ENCODE data around the gene DIAPH2. TPM values are rescaled to one million over a fixed set of nuclear protein-coding genes. Genes with fewer than 3 reads are reported as not detected.

DIAPH2 gene
- total RNA-seq, 6 experiments from 2014 or later, result 10.1 to 13.5 (median 11.6) TPM

- Mint-ChIP-seq H3K27ac (no peak overlapping the region), H3K9me3 (peaks cover 16% of the 10 kb centered on the region)
Measured at GRCh38 chrX:97525981-97526380, 841.3 kb downstream of the DIAPH2 start.

GRCh38 chrX:97527725-97528124, 843.1 kb downstream of the DIAPH2 start:
- H3K27ac Mint-ChIP-seq, result no peak overlapping the region
- peaks cover 18% of the 10 kb centered on the region for H3K9me3 Mint-ChIP-seq
- H3K4me1 Mint-ChIP-seq (ENCODE audit: low read depth), result peaks cover 33% of the 10 kb centered on the region
- DNase-seq, result no peak
- no peak overlapping the region for H3K4me3 Mint-ChIP-seq
- no peak for TF ChIP-seq CTCF (IDR thresholded peaks at IDR 0.05)
- peaks cover 14% of the 10 kb centered on the region for H3K36me3 Mint-ChIP-seq (ENCODE audit: low read depth)
- no peaks in the 10 kb centered on the region for H3K27me3 Mint-ChIP-seq (ENCODE audit: insufficient read depth)

More at GRCh38 chrX:97525981-97526380, 841.3 kb downstream of the DIAPH2 start:
- no peak for DNase-seq
- no peak for TF ChIP-seq CTCF (IDR thresholded peaks at IDR 0.05)
- Mint-ChIP-seq H3K27me3 (ENCODE audit: insufficient read depth) (no peaks in the 10 kb centered on the region), H3K4me3 (no peak overlapping the region), H3K4me1 (ENCODE audit: low read depth) (peaks cover 33% of the 10 kb centered on the region), H3K36me3 (ENCODE audit: low read depth) (peaks cover 12% of the 10 kb centered on the region)

GRCh38 chrX:97529536-97530200, 845.0 kb downstream of the DIAPH2 start:
- no peak for DNase-seq
- no peaks in the 10 kb centered on the region for H3K27me3 Mint-ChIP-seq (ENCODE audit: insufficient read depth)
- peaks cover 20% of the 10 kb centered on the region for H3K4me1 Mint-ChIP-seq (ENCODE audit: low read depth)
- peaks cover 14% of the 10 kb centered on the region for H3K36me3 Mint-ChIP-seq (ENCODE audit: low read depth)
- H3K27ac Mint-ChIP-seq, result no peak overlapping the region
- peaks cover 18% of the 10 kb centered on the region for H3K9me3 Mint-ChIP-seq
- TF ChIP-seq CTCF (IDR thresholded peaks at IDR 0.05), result no peak
- H3K4me3 Mint-ChIP-seq, result no peak overlapping the region

- H3K27me3 Mint-ChIP-seq (ENCODE audit: insufficient read depth), result no peaks in the 10 kb centered on the region
- no peak for TF ChIP-seq CTCF (IDR thresholded peaks at IDR 0.05)
- H3K4me3 Mint-ChIP-seq, result no peak overlapping the region
- H3K27ac Mint-ChIP-seq, result no peak overlapping the region
- peaks cover 11% of the 10 kb centered on the region for H3K4me1 Mint-ChIP-seq (ENCODE audit: low read depth)
- peaks cover 14% of the 10 kb centered on the region for H3K36me3 Mint-ChIP-seq (ENCODE audit: low read depth)
- no peak for DNase-seq
- H3K9me3 Mint-ChIP-seq, result peaks cover 18% of the 10 kb centered on the region
Measured at GRCh38 chrX:97531825-97532224, 847.2 kb downstream of the DIAPH2 start.

GRCh38 chrX:97538745-97539144, 854.1 kb downstream of the DIAPH2 start:
- DNase-seq, result no peak
- no peak for TF ChIP-seq CTCF (IDR thresholded peaks at IDR 0.05)
- H3K9me3 Mint-ChIP-seq, result no peaks in the 10 kb centered on the region
- no peaks in the 10 kb centered on the region for H3K27me3 Mint-ChIP-seq (ENCODE audit: insufficient read depth)
- no peak overlapping the region for H3K27ac Mint-ChIP-seq
- H3K36me3 Mint-ChIP-seq (ENCODE audit: low read depth), result no peaks in the 10 kb centered on the region
- H3K4me1 Mint-ChIP-seq (ENCODE audit: low read depth), result peaks cover 9% of the 10 kb centered on the region
- H3K4me3 Mint-ChIP-seq, result no peak overlapping the region
